Measurements from ENCODE around the gene NOPCHAP1. TPM values are rescaled to one million over a fixed set of nuclear protein-coding genes. Genes with fewer than 3 reads are reported as not detected.

Gene NOPCHAP1
- total RNA-seq, 1 experiment from 2014 or later, result 49.3 TPM

DNA sequence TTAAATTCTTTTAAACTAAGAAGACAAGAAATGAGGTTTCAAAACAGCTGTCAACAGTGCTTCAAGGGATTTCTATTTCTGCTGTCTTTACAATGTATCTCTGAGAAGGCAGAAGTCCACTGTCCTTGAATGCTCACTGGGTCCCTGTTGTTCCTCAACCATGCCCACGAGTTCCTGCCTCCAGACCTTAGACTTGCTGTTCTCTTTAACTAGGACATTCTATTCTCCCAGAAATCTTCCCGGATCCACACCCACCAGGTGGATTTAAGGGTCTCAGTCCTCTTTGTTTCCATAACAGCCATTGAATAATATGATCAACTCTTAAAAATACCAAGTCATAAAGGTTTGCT is 21.3 kb upstream of the NOPCHAP1 start:
- H3K27ac ChIP-seq (ENCODE audit: insufficient read length, low read depth, low read length), result no peak overlapping the region
- no peak overlapping the region for H2BK12ac ChIP-seq (ENCODE audit: insufficient read length, low read depth, low read length)
- H4K5ac ChIP-seq (ENCODE audit: insufficient read length, low read depth, low read length), result no peak overlapping the region
- H3K23ac ChIP-seq (ENCODE audit: insufficient read length, low read depth, low read length), result no peak overlapping the region
- Mint-ChIP-seq H3K27ac (no peak overlapping the region), H3K36me3 (ENCODE audit: insufficient read depth in 1 of 3, low read depth in 3 of 3) (no peaks in the 10 kb centered on the region), H3K9me3 (no peaks in the 10 kb centered on the region; a peak in 2 of 5 replicates), H3K27me3 (ENCODE audit: low read depth) (peaks cover 9% of the 10 kb centered on the region), H3K4me1 (peaks cover 4% of the 10 kb centered on the region in 2 experiments), H3K4me3 (no peak overlapping the region)
- no peak overlapping the region for H3K14ac ChIP-seq (ENCODE audit: insufficient read depth, low read length)
- no peaks in the 10 kb centered on the region for H3K23me2 ChIP-seq (ENCODE audit: insufficient read length, low read depth, low read length, poor library complexity, severe bottlenecking)
- no peaks in the 10 kb centered on the region for H3K9me3 ChIP-seq (ENCODE audit: control insufficient read depth, low read depth, low read length)
- no peaks in the 10 kb centered on the region for H3K79me2 ChIP-seq (ENCODE audit: insufficient read depth, low read length)
- no peaks in the 10 kb centered on the region for H4K20me1 ChIP-seq (ENCODE audit: control insufficient read depth, insufficient read depth, insufficient read length)
- H2BK120ac ChIP-seq (ENCODE audit: low read depth, low read length, poor library complexity, severe bottlenecking), result no peak overlapping the region
- H2BK20ac ChIP-seq (ENCODE audit: low read depth, low read length, poor library complexity, severe bottlenecking), result no peak overlapping the region
- no peak overlapping the region for H2BK5ac ChIP-seq (ENCODE audit: insufficient read length, low read length)
- H3K27me3 ChIP-seq (ENCODE audit: insufficient read depth, low read length), result no peaks in the 10 kb centered on the region
- no peak overlapping the region for H3K56ac ChIP-seq (ENCODE audit: insufficient read length, low read depth, low read length)
- H3K4me1 ChIP-seq (ENCODE audit: insufficient read depth, low read length), result no peaks in the 10 kb centered on the region
- no peak overlapping the region for H2BK15ac ChIP-seq (ENCODE audit: low read depth, low read length)
- H3K9ac ChIP-seq (ENCODE audit: extremely low read depth, insufficient read length, low read length), result no peak overlapping the region
- no peak overlapping the region for H3T11ph ChIP-seq (ENCODE audit: low read length)
- WGBS (ENCODE audit: extremely low coverage, insufficient read length, low lambda C conversion rate), result no CpG with 5 or more reads among the region's 2 CpGs
- H3K4me2 ChIP-seq (ENCODE audit: insufficient read depth, insufficient read length, low read length), result no peak overlapping the region
- TF ChIP-seq, protein P1, sequence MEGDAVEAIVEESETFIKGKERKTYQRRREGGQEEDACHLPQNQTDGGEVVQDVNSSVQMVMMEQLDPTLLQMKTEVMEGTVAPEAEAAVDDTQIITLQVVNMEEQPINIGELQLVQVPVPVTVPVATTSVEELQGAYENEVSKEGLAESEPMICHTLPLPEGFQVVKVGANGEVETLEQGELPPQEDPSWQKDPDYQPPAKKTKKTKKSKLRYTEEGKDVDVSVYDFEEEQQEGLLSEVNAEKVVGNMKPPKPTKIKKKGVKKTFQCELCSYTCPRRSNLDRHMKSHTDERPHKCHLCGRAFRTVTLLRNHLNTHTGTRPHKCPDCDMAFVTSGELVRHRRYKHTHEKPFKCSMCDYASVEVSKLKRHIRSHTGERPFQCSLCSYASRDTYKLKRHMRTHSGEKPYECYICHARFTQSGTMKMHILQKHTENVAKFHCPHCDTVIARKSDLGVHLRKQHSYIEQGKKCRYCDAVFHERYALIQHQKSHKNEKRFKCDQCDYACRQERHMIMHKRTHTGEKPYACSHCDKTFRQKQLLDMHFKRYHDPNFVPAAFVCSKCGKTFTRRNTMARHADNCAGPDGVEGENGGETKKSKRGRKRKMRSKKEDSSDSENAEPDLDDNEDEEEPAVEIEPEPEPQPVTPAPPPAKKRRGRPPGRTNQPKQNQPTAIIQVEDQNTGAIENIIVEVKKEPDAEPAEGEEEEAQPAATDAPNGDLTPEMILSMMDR (conservative IDR thresholded peaks at IDR 0.05), result no peak
- no peak overlapping the region for H2AK5ac ChIP-seq (ENCODE audit: insufficient read length, low read length)
- H3K4ac ChIP-seq (ENCODE audit: low read depth, low read length), result no peak overlapping the region
- no peak overlapping the region for H4K91ac ChIP-seq (ENCODE audit: insufficient read length, low read depth, low read length)
- H2AFZ ChIP-seq (ENCODE audit: low read length), result no peak overlapping the region
- no peak for DNase-seq
- H3K18ac ChIP-seq (ENCODE audit: insufficient read length, low read depth, low read length), result no peak overlapping the region
- H3K79me1 ChIP-seq (ENCODE audit: insufficient read depth, low read depth, low read length, poor library complexity, severe bottlenecking), result no peaks in the 10 kb centered on the region
- no peak overlapping the region for H4K8ac ChIP-seq (replicated peaks; ENCODE audit: insufficient read length, low read depth, low read length)

All from H9 (cell line).